Caco-2 (cell line): ENCODE data around the gene AMOTL1. TPM values are rescaled to one million over a fixed set of nuclear protein-coding genes. Genes with fewer than 3 reads are reported as not detected.

Experiments used
- BruUV-seq: library from RNA; stranded (reverse); fragments of 400-500 nt; replicated peaks from 2 replicates; lab custom pipeline; 2021; lab: Mats Ljungman, UMichigan
- CTCF ChIA-PET: fragments of 300-600 bp; sonication (Branson Sonifier 250); formaldehyde crosslinking; loops from one replicate; lab custom pipeline; 2022; ENCODE audit warnings: antibody characterized with exemption; lab: Charles Lee
- POLR2A ChIA-PET: fragments of 300-600 bp; sonication (Branson Sonifier 250); formaldehyde crosslinking; loops from one replicate; lab custom pipeline; 2022; ENCODE audit warnings: antibody characterized with exemption; lab: Charles Lee
- DNase-seq, 2 experiments: peaks; one replicate each; pipeline versions ENCODE4 v3.0.0 to v3.0.0-alpha.2; 2020 to 2022
- H3K27me3 ChIP-seq: replicated peaks from 2 replicates; pipeline ENCODE4 v1.6.0; 2011; ENCODE audit warnings: low read length; ENCODE audit not compliant: control insufficient read depth, insufficient read depth
- H3K36me3 ChIP-seq: 2 replicates; pipeline ENCODE4 v1.5.1; 2011; ENCODE audit warnings: low read length; ENCODE audit not compliant: control insufficient read depth, insufficient read depth
- H3K4me1 ChIP-seq: fragments of 250-450 bp; sonication (Bioruptor Pico); 2 replicates; pipeline ENCODE4 v1.5.1; 2020; ENCODE audit warnings: mild to moderate bottlenecking
- H3K4me3 ChIP-seq: 2 replicates; pipeline ENCODE4 v1.5.1; 2011; ENCODE audit warnings: low read depth, mild to moderate bottlenecking, control low read depth, low read length
- H3K9me3 ChIP-seq: fragments of 250-450 bp; sonication (Bioruptor Pico); 2 replicates; pipeline ENCODE4 v1.5.1; 2020; ENCODE audit warnings: mild to moderate bottlenecking, moderate library complexity
- H3K27ac Mint-ChIP-seq: one replicate; pipeline ENCODE4 v1.8.0; 2022; ENCODE audit warnings: mixed read lengths; ENCODE audit not compliant: unreplicated experiment
- H3K27me3 Mint-ChIP-seq: one replicate; pipeline ENCODE4 v1.8.0; 2022; ENCODE audit warnings: mixed read lengths; ENCODE audit not compliant: insufficient read depth, unreplicated experiment
- H3K36me3 Mint-ChIP-seq: one replicate; pipeline ENCODE4 v1.8.0; 2022; ENCODE audit warnings: mild to moderate bottlenecking, mixed read lengths; ENCODE audit not compliant: insufficient read depth, unreplicated experiment
- H3K4me1 Mint-ChIP-seq: one replicate; pipeline ENCODE4 v1.8.0; 2022; ENCODE audit warnings: low read depth, mixed read lengths; ENCODE audit not compliant: unreplicated experiment
- H3K4me3 Mint-ChIP-seq: one replicate; pipeline ENCODE4 v1.8.0; 2022; ENCODE audit warnings: mild to moderate bottlenecking, moderate library complexity, mixed read lengths; ENCODE audit not compliant: unreplicated experiment
- H3K9me3 Mint-ChIP-seq: one replicate; pipeline ENCODE4 v1.8.0; 2022; ENCODE audit warnings: mixed read lengths; ENCODE audit not compliant: unreplicated experiment
- intact Hi-C: fragments of 100-400 bp; cut with micrococcal nuclease; formaldehyde crosslinking; loops from one replicate; pipeline ENCODE4 v1.10.0; 2022; ENCODE audit not compliant: unreplicated experiment
- total RNA-seq: library from RNA; stranded (reverse); gene quantifications from 2 replicates; pipeline ENCODE4 v1.2.3, GENCODE V29; 2022
- TF ChIP-seq, protein P1 (sequence below), 2 experiments: fragments of 200-600 bp in 1 of 2; IDR thresholded peaks; 1 replicate in 1 of 2; 2 replicates in 1 of 2; pipeline versions ENCODE4 v1.5.1 to v1.8.0; 2011 to 2022; ENCODE audit warnings: antibody characterized with exemption in 1 of 2, control low read depth in 1 of 2, inconsistent platforms in 1 of 2, low read depth in 1 of 2, low read length in 1 of 2, mild to moderate bottlenecking in 1 of 2, moderate library complexity in 1 of 2; ENCODE audit not compliant: insufficient read depth in 1 of 2, severe bottlenecking in 1 of 2, unreplicated experiment in 1 of 2

AMOTL1 gene
- total RNA-seq, 1 experiment from 2014 or later: 60.8 TPM

DNA sequence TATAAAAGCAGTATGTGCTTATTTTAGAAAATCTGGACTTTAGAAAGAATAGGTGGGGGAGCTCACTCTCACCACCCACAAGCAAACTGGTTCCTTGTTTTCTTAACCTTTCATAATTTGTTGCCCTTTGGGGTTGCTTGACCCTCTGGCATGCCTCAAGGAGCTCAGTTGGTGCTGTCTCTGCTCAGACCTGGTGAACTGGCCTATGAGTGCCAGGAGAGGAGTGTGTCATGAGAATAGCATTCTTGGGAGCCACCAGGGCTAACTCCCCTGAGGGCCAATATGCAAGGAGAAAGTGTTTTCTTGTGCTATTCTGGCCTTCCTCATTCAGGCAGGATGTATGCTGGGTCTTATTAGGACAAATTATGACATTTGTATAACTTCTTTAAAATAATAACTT, 21.0 kb upstream of the AMOTL1 start:
- Histone ChIP-seq H3K27me3 (no peaks in the 10 kb centered on the region), H3K4me1 (peaks cover 51% of the 10 kb centered on the region), H3K36me3 (no peaks in the 10 kb centered on the region), H3K9me3 (no peaks in the 10 kb centered on the region), H3K4me3 (no peak overlapping the region)
- intact Hi-C loops: loop anchor here (5.0 kb wide), 1 partner anchor 110 kb away; no protein-coding TSS in a partner anchor
- TSS peak; percentile 87 for BruUV-seq
- no peaks in the 10 kb centered on the region for H3K27me3 Mint-ChIP-seq
- CTCF ChIA-PET: interaction anchor here (1.0 to 1.8 kb wide), 5 partner anchors 10 to 126 kb away, joined by 3 to 11 read pairs (median 4); no protein-coding TSS in a partner anchor
- TF ChIP-seq, protein P1, sequence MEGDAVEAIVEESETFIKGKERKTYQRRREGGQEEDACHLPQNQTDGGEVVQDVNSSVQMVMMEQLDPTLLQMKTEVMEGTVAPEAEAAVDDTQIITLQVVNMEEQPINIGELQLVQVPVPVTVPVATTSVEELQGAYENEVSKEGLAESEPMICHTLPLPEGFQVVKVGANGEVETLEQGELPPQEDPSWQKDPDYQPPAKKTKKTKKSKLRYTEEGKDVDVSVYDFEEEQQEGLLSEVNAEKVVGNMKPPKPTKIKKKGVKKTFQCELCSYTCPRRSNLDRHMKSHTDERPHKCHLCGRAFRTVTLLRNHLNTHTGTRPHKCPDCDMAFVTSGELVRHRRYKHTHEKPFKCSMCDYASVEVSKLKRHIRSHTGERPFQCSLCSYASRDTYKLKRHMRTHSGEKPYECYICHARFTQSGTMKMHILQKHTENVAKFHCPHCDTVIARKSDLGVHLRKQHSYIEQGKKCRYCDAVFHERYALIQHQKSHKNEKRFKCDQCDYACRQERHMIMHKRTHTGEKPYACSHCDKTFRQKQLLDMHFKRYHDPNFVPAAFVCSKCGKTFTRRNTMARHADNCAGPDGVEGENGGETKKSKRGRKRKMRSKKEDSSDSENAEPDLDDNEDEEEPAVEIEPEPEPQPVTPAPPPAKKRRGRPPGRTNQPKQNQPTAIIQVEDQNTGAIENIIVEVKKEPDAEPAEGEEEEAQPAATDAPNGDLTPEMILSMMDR (IDR thresholded peaks at IDR 0.05; ENCODE audit: insufficient read depth in 1 of 2, low read depth in 1 of 2, low read length in 1 of 2, severe bottlenecking in 1 of 2, unreplicated experiment in 1 of 2): no peak
- H3K9me3 Mint-ChIP-seq: no peaks in the 10 kb centered on the region
- no peaks in the 10 kb centered on the region for H3K36me3 Mint-ChIP-seq
- peak overlapping the region; percentile 30 for H3K4me3 Mint-ChIP-seq
- POLR2A ChIA-PET: interaction anchor here (1.2 to 2.0 kb wide), 2 partner anchors 21 to 109 kb away, joined by 3 to 9 read pairs; partner anchors contain the start of gene AMOTL1
- peaks cover 44% of the 10 kb centered on the region for H3K4me1 Mint-ChIP-seq
- H3K27ac Mint-ChIP-seq: peak overlapping the region; percentile 45
- peak; percentile 61 to 83 for DNase-seq

DNA sequence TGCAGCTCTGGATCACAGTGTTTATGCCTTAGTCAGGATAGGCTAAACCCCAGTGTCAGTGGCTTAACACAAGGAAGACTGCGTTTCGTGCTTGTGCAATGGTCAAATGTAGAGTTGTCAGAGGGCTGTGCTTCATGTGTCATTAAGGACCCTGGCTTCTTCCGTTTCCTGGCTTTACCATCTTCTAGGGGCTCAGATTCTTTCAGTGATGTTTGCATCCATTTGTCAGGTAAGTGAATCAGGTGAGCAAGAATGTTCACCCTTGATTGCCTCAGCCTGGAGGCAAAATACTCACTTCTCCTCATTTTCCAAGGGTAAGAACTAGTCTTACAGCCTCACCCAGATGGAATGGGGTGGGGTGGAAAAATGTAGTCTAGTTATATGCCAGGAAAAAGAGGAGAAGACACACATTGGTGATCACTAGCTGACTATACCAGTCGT, 20.5 kb upstream of the AMOTL1 start:
- no TSS peak for BruUV-seq

DNA sequence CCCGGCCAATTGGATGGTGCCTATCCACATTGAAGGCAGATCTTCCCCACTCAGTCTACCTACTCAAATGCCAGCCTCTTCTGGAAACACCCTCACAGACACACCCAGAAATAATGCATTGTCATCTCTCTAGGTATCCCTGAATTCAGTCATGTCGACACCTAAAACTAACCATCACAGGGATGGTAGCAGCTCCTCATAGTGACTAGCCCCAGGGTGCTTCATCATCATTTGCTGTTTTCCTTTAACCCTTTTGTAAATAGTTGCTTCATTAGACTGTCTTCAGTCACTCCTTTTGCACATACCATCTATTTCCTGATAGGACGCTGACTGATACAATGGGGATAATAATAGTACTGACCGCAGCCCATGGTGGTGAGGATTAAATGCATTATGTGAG, 18.8 kb upstream of the AMOTL1 start:
- intact Hi-C loops: loop anchor here (5.0 kb wide), 1 partner anchor 112 kb away; no protein-coding TSS in a partner anchor
- Histone ChIP-seq H3K4me1 (peaks cover 56% of the 10 kb centered on the region), H3K4me3 (no peak overlapping the region), H3K9me3 (no peaks in the 10 kb centered on the region), H3K27me3 (no peaks in the 10 kb centered on the region), H3K36me3 (no peaks in the 10 kb centered on the region)
- Mint-ChIP-seq H3K9me3 (no peaks in the 10 kb centered on the region), H3K4me1 (peaks cover 62% of the 10 kb centered on the region), H3K36me3 (no peaks in the 10 kb centered on the region), H3K27ac (peak overlapping the region; percentile 45), H3K4me3 (no peak overlapping the region), H3K27me3 (no peaks in the 10 kb centered on the region)
- ChIA-PET CTCF (no interaction called here), POLR2A (no interaction called here)
- TF ChIP-seq, protein P1 (IDR thresholded peaks at IDR 0.05; ENCODE audit: insufficient read depth in 1 of 2, low read depth in 1 of 2, low read length in 1 of 2, severe bottlenecking in 1 of 2, unreplicated experiment in 1 of 2): no peak
- no TSS peak for BruUV-seq
- DNase-seq: no peak

More for the DNA sequence above, 20.5 kb upstream of the AMOTL1 start:
- TF ChIP-seq, protein P1 (IDR thresholded peaks at IDR 0.05; ENCODE audit: insufficient read depth in 1 of 2, low read depth in 1 of 2, low read length in 1 of 2, severe bottlenecking in 1 of 2, unreplicated experiment in 1 of 2): no peak
- intact Hi-C loops: loop anchor here (5.0 kb wide), 1 partner anchor 110 kb away; no protein-coding TSS in a partner anchor
- Histone ChIP-seq H3K27me3 (no peaks in the 10 kb centered on the region), H3K9me3 (no peaks in the 10 kb centered on the region), H3K4me3 (no peak overlapping the region), H3K4me1 (peaks cover 51% of the 10 kb centered on the region), H3K36me3 (no peaks in the 10 kb centered on the region)
- Mint-ChIP-seq H3K9me3 (no peaks in the 10 kb centered on the region), H3K27ac (peak overlapping the region; percentile 45), H3K36me3 (no peaks in the 10 kb centered on the region), H3K4me1 (peaks cover 49% of the 10 kb centered on the region), H3K4me3 (peak overlapping the region; percentile 30), H3K27me3 (no peaks in the 10 kb centered on the region)
- ChIA-PET CTCF (interaction anchor here (1.4 to 1.8 kb wide), 3 partner anchors 22 to 126 kb away, joined by 3 to 11 read pairs (median 4); no protein-coding TSS in a partner anchor), POLR2A (interaction anchor here (1.2 to 2.0 kb wide), 2 partner anchors 21 to 110 kb away, joined by 3 to 9 read pairs; partner anchors contain the start of gene AMOTL1)
- DNase-seq: peak in 1 of 2 experiments; percentile 52
